ENCODE results near the gene DENND6A.
"Not testable (repeated sequence)": the region's sequence is repeated elsewhere in the genome, so short reads cannot be mapped to it uniquely, and the experiment has no call there.

Gene DENND6A

GRCh38 chr3:57692133-57692395 is 813 bp downstream of the DENND6A start:
- DNase-seq (ENCODE audit: low spot score), result not testable (repeated sequence)

- no peak for DNase-seq (ENCODE audit: low spot score)
These were observed 1.3 kb downstream of the DENND6A start for GRCh38 chr3:57691411-57692132.

GRCh38 chr3:57689367-57690053 is 3.4 kb downstream of the DENND6A start:
- no peak for DNase-seq (ENCODE audit: low spot score)

- no peak for DNase-seq (ENCODE audit: low spot score)
These were observed 4.6 kb downstream of the DENND6A start for GRCh38 chr3:57688291-57688690.

GRCh38 chr3:57683286-57683685 is 9.6 kb downstream of the DENND6A start:
- no peak for DNase-seq (ENCODE audit: low spot score)

GRCh38 chr3:57682284-57682683 is 10.6 kb downstream of the DENND6A start:
- DNase-seq (ENCODE audit: low spot score), result no peak

GRCh38 chr3:57681691-57682090 is 11.2 kb downstream of the DENND6A start:
- no peak for DNase-seq (ENCODE audit: low spot score)

- DNase-seq (ENCODE audit: low spot score), result no peak
These were observed 12.8 kb downstream of the DENND6A start for GRCh38 chr3:57680046-57680445.

GRCh38 chr3:57675530-57675929 is 17.3 kb downstream of the DENND6A start:
- no peak for DNase-seq (ENCODE audit: low spot score)

GRCh38 chr3:57673156-57673555 is 19.7 kb downstream of the DENND6A start:
- no peak for DNase-seq (ENCODE audit: low spot score)

- no peak for DNase-seq (ENCODE audit: low spot score)
These were observed 22.3 kb downstream of the DENND6A start for GRCh38 chr3:57670543-57670942.

- no peak for DNase-seq (ENCODE audit: low spot score)
These were observed 31.5 kb downstream of the DENND6A start for GRCh38 chr3:57661404-57661803.

GRCh38 chr3:57659806-57660439 is 33.0 kb downstream of the DENND6A start:
- DNase-seq (ENCODE audit: low spot score), result no peak

- DNase-seq (ENCODE audit: low spot score), result no peak
These were observed 33.7 kb downstream of the DENND6A start for GRCh38 chr3:57659004-57659673.

- DNase-seq (ENCODE audit: low spot score), result no peak
These were observed 34.3 kb downstream of the DENND6A start for GRCh38 chr3:57658536-57658935.

GRCh38 chr3:57655727-57656126 is 37.1 kb downstream of the DENND6A start:
- DNase-seq (ENCODE audit: low spot score), result no peak

GRCh38 chr3:57654267-57654666 is 38.6 kb downstream of the DENND6A start:
- DNase-seq (ENCODE audit: low spot score), result no peak

- DNase-seq (ENCODE audit: low spot score), result no peak
These were observed 40.7 kb downstream of the DENND6A start for GRCh38 chr3:57652203-57652602.

- DNase-seq (ENCODE audit: low spot score), result no peak
These were observed 45.5 kb downstream of the DENND6A start for GRCh38 chr3:57647292-57647940.

GRCh38 chr3:57646723-57647122 is 46.2 kb downstream of the DENND6A start:
- DNase-seq (ENCODE audit: low spot score), result no peak

- DNase-seq (ENCODE audit: low spot score), result no peak
These were observed 48.1 kb downstream of the DENND6A start for GRCh38 chr3:57644740-57645139.

GRCh38 chr3:57637391-57637790 is 55.5 kb downstream of the DENND6A start:
- no peak for DNase-seq (ENCODE audit: low spot score)
